ENCODE results near the gene HDAC7. TPM values are rescaled to one million over a fixed set of nuclear protein-coding genes. Genes with fewer than 3 reads are reported as not detected.

The HDAC7 gene
- total and polyA plus RNA-seq, 2 donors (not counting 1 experiment from before 2014, with no cell fraction given) = 28.1 to 31.6 TPM

DNA sequence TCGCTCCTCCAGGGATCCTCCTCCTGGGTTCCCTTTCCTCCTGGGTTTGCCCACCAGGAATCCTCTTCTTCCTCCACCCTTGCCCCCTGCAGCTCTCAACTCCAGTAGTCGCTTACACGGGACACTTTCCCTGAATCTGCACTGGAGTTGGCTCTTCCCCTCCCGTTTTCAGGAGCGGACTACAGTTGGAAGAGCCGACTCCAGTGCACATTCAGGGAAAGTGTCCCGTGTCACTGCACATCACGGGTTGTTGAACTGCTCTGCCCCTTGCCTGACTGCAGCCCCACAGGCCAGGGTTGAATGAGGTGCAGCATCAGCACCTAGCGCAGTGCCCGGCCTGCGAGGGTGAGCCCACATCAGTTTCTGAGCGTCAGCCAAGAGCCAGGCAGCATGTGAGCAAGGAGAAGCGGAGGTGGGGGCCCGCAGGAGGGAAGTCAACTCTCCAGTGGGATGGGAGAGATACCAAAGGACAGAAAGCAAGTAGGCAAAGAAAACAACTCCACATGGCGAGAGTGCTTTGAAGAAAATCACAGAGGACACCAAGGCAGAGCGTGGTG is 74.1 kb downstream of the HDAC7 start:
- Histone ChIP-seq H2AFZ (ENCODE audit: low read length) (no peak overlapping the region), H3K27me3 (ENCODE audit: control insufficient read depth, insufficient read depth, low read length) (peaks cover 5% of the 10 kb centered on the region), H3K9me3 (ENCODE audit: control insufficient read depth, insufficient read depth, low read depth, low read length) (no peaks in the 10 kb centered on the region), H3K4me3 (replicated peaks in 1 of 4; ENCODE audit: control extremely low read depth in 1 of 4, insufficient read depth in 1 of 4, low read depth in 3 of 4, low read length in 4 of 4) (no peak overlapping the region), H4K20me1 (ENCODE audit: control insufficient read depth, extremely low read depth, insufficient read depth, low read length) (no peaks in the 10 kb centered on the region), H3K79me2 (ENCODE audit: control insufficient read depth, insufficient read depth, low read length) (no peaks in the 10 kb centered on the region), H3K27ac (ENCODE audit: insufficient read depth, low read length) (no peak overlapping the region), H3K36me3 (ENCODE audit: control insufficient read depth, insufficient read depth, low read length) (no peaks in the 10 kb centered on the region), H3K4me1 (ENCODE audit: control insufficient read depth, extremely low read depth, insufficient read depth, low read length) (no peaks in the 10 kb centered on the region), H3K4me2 (ENCODE audit: extremely low read depth, insufficient read depth, low read length) (no peak overlapping the region), H3K9ac (ENCODE audit: insufficient read depth, low read length) (no peak overlapping the region)
- TF ChIP-seq EZH2 (IDR thresholded peaks at IDR 0.05; ENCODE audit: low read length, missing control alignments) = peak; percentile 18
- TF ChIP-seq, protein P1, sequence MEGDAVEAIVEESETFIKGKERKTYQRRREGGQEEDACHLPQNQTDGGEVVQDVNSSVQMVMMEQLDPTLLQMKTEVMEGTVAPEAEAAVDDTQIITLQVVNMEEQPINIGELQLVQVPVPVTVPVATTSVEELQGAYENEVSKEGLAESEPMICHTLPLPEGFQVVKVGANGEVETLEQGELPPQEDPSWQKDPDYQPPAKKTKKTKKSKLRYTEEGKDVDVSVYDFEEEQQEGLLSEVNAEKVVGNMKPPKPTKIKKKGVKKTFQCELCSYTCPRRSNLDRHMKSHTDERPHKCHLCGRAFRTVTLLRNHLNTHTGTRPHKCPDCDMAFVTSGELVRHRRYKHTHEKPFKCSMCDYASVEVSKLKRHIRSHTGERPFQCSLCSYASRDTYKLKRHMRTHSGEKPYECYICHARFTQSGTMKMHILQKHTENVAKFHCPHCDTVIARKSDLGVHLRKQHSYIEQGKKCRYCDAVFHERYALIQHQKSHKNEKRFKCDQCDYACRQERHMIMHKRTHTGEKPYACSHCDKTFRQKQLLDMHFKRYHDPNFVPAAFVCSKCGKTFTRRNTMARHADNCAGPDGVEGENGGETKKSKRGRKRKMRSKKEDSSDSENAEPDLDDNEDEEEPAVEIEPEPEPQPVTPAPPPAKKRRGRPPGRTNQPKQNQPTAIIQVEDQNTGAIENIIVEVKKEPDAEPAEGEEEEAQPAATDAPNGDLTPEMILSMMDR (conservative IDR thresholded peaks at IDR 0.05 in 1 of 2, IDR thresholded peaks at IDR 0.05 in 1 of 2; ENCODE audit: low read depth in 1 of 2, low read length in 2 of 2) = no peak
- DNase-seq (ENCODE audit: low read depth in 2 of 2) = no peak

DNA sequence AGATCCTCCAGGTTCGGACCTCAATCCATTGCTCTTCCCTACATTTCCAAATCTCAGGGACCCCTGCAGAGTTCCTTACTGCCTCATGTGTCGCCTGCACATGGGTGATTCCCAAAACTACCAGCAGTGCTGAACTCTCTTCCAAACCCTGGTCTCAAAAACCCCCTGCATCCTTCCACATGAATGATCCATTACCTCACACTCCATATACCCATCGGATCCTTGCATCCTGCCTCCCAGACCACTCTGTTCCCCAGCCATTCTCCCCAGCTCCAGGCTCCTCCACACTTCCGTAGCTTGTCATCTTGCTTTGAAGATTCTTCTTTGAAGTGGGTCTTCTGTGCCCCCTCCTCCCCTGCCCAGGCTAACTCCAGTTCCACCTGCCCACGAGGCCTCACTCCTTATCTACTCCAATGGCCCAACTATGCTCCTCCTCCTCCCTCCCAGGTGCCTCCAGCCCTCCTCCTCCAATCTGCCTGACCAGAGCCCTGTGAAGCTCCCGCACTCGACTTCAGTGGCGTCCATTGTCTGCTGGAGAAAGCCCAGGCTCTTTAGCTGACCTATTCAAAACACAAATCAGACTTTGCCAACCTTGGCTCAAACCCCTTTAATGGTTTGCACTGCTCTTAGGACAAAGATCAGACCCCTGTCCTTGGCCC is 74.8 kb downstream of the HDAC7 start:
- Histone ChIP-seq H3K79me2 (ENCODE audit: control insufficient read depth, insufficient read depth, low read length) (no peaks in the 10 kb centered on the region), H3K9ac (ENCODE audit: insufficient read depth, low read length) (no peak overlapping the region), H4K20me1 (ENCODE audit: control insufficient read depth, extremely low read depth, insufficient read depth, low read length) (no peaks in the 10 kb centered on the region), H3K4me1 (ENCODE audit: control insufficient read depth, extremely low read depth, insufficient read depth, low read length) (no peaks in the 10 kb centered on the region), H3K27me3 (ENCODE audit: control insufficient read depth, insufficient read depth, low read length) (peaks cover 5% of the 10 kb centered on the region), H3K4me3 (replicated peaks in 1 of 4; ENCODE audit: control extremely low read depth in 1 of 4, insufficient read depth in 1 of 4, low read depth in 3 of 4, low read length in 4 of 4) (no peak overlapping the region), H3K36me3 (ENCODE audit: control insufficient read depth, insufficient read depth, low read length) (no peaks in the 10 kb centered on the region), H3K4me2 (ENCODE audit: extremely low read depth, insufficient read depth, low read length) (no peak overlapping the region), H3K27ac (ENCODE audit: insufficient read depth, low read length) (no peak overlapping the region), H2AFZ (ENCODE audit: low read length) (no peak overlapping the region), H3K9me3 (ENCODE audit: control insufficient read depth, insufficient read depth, low read depth, low read length) (no peaks in the 10 kb centered on the region)
- TF ChIP-seq, protein P1 (conservative IDR thresholded peaks at IDR 0.05 in 1 of 2, IDR thresholded peaks at IDR 0.05 in 1 of 2; ENCODE audit: low read depth in 1 of 2, low read length in 2 of 2) = no peak
- no peak for TF ChIP-seq EZH2 (IDR thresholded peaks at IDR 0.05; ENCODE audit: low read length, missing control alignments)
- DNase-seq (ENCODE audit: low read depth in 2 of 2) = no peak

DNA sequence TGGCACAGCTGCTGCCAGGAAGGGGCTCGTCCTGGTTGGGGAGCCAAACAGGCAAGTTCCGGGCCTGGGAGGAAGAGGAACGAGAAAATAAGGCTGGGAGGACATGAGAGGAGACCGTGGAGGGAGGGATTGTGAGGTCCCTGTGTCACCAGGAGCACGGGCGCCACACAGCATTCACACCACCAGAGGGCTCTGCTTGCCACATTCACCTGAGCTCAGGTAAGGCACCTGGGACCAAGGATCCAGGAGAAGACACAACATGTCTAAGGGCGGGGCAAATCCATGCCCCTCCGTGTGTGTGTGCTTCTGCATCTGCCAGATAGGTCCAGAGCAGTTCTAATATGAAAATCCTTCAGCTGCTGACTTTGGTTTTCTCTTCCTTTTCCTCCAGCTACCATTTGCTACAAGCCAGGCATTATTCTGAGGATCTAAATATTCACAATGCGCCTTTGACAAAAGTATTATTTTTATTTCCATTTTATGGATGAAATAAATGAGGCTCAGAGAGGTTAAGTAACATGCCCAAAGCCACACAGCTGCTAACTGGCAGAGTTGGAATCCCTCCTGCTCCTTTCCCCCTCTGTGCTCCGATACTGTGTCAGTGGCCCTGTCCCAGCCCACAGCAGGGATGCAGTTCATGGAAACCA is 75.6 kb downstream of the HDAC7 start:
- H3K27me3 ChIP-seq (ENCODE audit: control insufficient read depth, insufficient read depth, low read length) = peaks cover 5% of the 10 kb centered on the region
- no peaks in the 10 kb centered on the region for H3K4me1 ChIP-seq (ENCODE audit: control insufficient read depth, extremely low read depth, insufficient read depth, low read length)
- H3K79me2 ChIP-seq (ENCODE audit: control insufficient read depth, insufficient read depth, low read length) = no peaks in the 10 kb centered on the region
- no peak overlapping the region for H3K9ac ChIP-seq (ENCODE audit: insufficient read depth, low read length)
- no peak overlapping the region for H3K4me3 ChIP-seq (replicated peaks in 1 of 4; ENCODE audit: control extremely low read depth in 1 of 4, insufficient read depth in 1 of 4, low read depth in 3 of 4, low read length in 4 of 4)
- no peaks in the 10 kb centered on the region for H4K20me1 ChIP-seq (ENCODE audit: control insufficient read depth, extremely low read depth, insufficient read depth, low read length)
- H2AFZ ChIP-seq (ENCODE audit: low read length) = no peak overlapping the region
- no peaks in the 10 kb centered on the region for H3K36me3 ChIP-seq (ENCODE audit: control insufficient read depth, insufficient read depth, low read length)
- no peak overlapping the region for H3K27ac ChIP-seq (ENCODE audit: insufficient read depth, low read length)
- no peak for DNase-seq (ENCODE audit: low read depth in 2 of 2)
- H3K4me2 ChIP-seq (ENCODE audit: extremely low read depth, insufficient read depth, low read length) = no peak overlapping the region
- no peak for TF ChIP-seq EZH2 (IDR thresholded peaks at IDR 0.05; ENCODE audit: low read length, missing control alignments)
- TF ChIP-seq, protein P1 (conservative IDR thresholded peaks at IDR 0.05 in 1 of 2, IDR thresholded peaks at IDR 0.05 in 1 of 2; ENCODE audit: low read depth in 1 of 2, low read length in 2 of 2) = peak in 1 of 2 donors; percentile 27
- H3K9me3 ChIP-seq (ENCODE audit: control insufficient read depth, insufficient read depth, low read depth, low read length) = no peaks in the 10 kb centered on the region
